Lung (tissue), 12 donors: ENCODE measurements around the gene SRSF9. TPM values are rescaled to one million over a fixed set of nuclear protein-coding genes. Genes with fewer than 3 reads are reported as not detected.

ENCODE experiments used
- ATAC-seq: fragments of 200-7000 bp; cut with Tn5 transposase; one replicate; pipeline ENCODE4 v1.9.1; 2020; ENCODE audit warnings: moderate number of reproducible peaks; ENCODE audit not compliant: insufficient read depth, low FRiP score
- DNase-seq, 3 donors: peaks; one replicate each; pipeline ENCODE4 v3.0.0-alpha.2; 2013 to 2017
- H3K27ac ChIP-seq, 2 donors: one replicate each; pipeline ENCODE4 v1.5.1; 2013; ENCODE audit warnings: mild to moderate bottlenecking in 2 of 2, moderate library complexity in 2 of 2, control low read depth in 1 of 2, inconsistent platforms in 1 of 2, low read depth in 1 of 2, low read length in 1 of 2
- H3K27me3 ChIP-seq, 3 donors: one replicate each; pipeline ENCODE4 v1.5.1; 2013; ENCODE audit warnings: low read length in 2 of 3; ENCODE audit not compliant: control insufficient read depth in 3 of 3, insufficient read depth in 3 of 3
- H3K36me3 ChIP-seq, 4 donors: one replicate each; pipeline ENCODE4 v1.5.1; 2013; ENCODE audit warnings: low read length in 4 of 4, mild to moderate bottlenecking in 1 of 4, moderate library complexity in 1 of 4; ENCODE audit not compliant: control insufficient read depth in 4 of 4, insufficient read depth in 4 of 4
- H3K4me1 ChIP-seq, 5 donors: one replicate each; pipeline ENCODE4 v1.5.1; 2013; ENCODE audit warnings: low read length in 5 of 5, mild to moderate bottlenecking in 2 of 5, moderate library complexity in 1 of 5; ENCODE audit not compliant: control insufficient read depth in 5 of 5, insufficient read depth in 5 of 5
- H3K4me3 ChIP-seq: one replicate; pipeline ENCODE4 v1.5.1; 2013; ENCODE audit warnings: mild to moderate bottlenecking, control low read depth, moderate library complexity
- H3K9ac ChIP-seq, 2 donors: one replicate each; pipeline ENCODE4 v1.5.1; 2013; ENCODE audit warnings: low read length in 2 of 2, control low read depth in 1 of 2; ENCODE audit not compliant: insufficient read depth in 1 of 2
- H3K9me3 ChIP-seq, 4 donors: one replicate each; pipeline ENCODE4 v1.5.1; 2013; ENCODE audit warnings: low read length in 3 of 4, mild to moderate bottlenecking in 1 of 4, moderate library complexity in 1 of 4; ENCODE audit not compliant: control insufficient read depth in 4 of 4, insufficient read depth in 3 of 4
- WGBS, 2 donors: extraction: QIAGEN DNeasy Blood & Tissue Kit; methylation state at CpG; one replicate each; pipeline ENCODE4 v1.1.7; 2013; 5-methylcytosine and 5-hydroxymethylcytosine counted together
- polyA plus RNA-seq, 2 donors: library from polyadenylated mRNA; stranded (reverse); fragments of 200-250 nt; gene quantifications; one replicate each; pipeline ENCODE4 v1.2.1, GENCODE V29; 2013
- total RNA-seq, 2 donors: library from RNA; depleted of rRNA in 1 of 2; stranded (reverse); fragments of >200 nt in 1 of 2; gene quantifications; one replicate each; pipeline ENCODE4 v1.2.1, GENCODE V29; 2014 to 2021
- TF ChIP-seq, protein P1 (sequence below): IDR thresholded peaks from 2 replicates; pipeline ENCODE4 v1.5.1; 2012; ENCODE audit warnings: mild to moderate bottlenecking; ENCODE audit errors: control extremely low read depth, extremely low read depth
- donor health status: control.
- donor health status: control.
- donor health status: Bipolar disorder and iron deficiency.
- donor health status: healthy.
- donor health status: DM: yes; HTN: yes; CAD: no.

The SRSF9 gene
- total and polyA plus RNA-seq, 4 donors = 76.6 to 128 (median 113) TPM

DNA sequence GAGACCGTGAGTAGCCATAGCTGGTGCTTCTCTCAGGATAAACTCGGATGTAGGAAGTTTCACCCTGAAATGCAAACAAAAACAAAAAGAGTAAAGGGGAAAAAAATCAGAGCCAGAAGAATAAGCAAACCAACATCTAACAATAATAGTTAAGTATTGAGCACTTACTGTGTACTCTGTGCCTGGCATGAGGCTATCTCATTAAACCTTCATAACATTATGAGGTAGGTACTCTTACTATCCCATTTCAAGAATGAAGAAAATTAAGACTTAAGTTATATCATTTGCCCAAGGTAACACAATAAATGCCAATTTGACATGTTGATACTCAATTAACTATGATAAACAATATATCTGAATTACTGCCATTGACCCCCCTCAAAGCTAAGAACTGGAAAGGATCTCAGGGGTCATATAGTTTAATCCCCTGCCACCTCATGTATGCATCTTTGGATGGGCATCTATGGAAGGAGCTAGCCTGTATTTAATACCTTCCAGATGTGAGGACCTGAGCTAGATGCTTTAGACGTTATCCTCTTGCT, 7.4 kb downstream of the SRSF9 start:
- no peak for DNase-seq
- 82 to 94% methylated on average over 3 of the region's 3 CpGs for WGBS, 2 donors
- H3K4me3 ChIP-seq = no peak overlapping the region
- no peak for ATAC-seq
- H3K27me3 ChIP-seq = no peaks in the 10 kb centered on the region
- no peaks in the 10 kb centered on the region for H3K9me3 ChIP-seq
- no peak overlapping the region for H3K27ac ChIP-seq
- H3K36me3 ChIP-seq = peaks cover 49 to 75% (median 54%) of the 10 kb centered on the region in 4 donors
- H3K4me1 ChIP-seq = no peaks in the 10 kb centered on the region
- TF ChIP-seq, protein P1, sequence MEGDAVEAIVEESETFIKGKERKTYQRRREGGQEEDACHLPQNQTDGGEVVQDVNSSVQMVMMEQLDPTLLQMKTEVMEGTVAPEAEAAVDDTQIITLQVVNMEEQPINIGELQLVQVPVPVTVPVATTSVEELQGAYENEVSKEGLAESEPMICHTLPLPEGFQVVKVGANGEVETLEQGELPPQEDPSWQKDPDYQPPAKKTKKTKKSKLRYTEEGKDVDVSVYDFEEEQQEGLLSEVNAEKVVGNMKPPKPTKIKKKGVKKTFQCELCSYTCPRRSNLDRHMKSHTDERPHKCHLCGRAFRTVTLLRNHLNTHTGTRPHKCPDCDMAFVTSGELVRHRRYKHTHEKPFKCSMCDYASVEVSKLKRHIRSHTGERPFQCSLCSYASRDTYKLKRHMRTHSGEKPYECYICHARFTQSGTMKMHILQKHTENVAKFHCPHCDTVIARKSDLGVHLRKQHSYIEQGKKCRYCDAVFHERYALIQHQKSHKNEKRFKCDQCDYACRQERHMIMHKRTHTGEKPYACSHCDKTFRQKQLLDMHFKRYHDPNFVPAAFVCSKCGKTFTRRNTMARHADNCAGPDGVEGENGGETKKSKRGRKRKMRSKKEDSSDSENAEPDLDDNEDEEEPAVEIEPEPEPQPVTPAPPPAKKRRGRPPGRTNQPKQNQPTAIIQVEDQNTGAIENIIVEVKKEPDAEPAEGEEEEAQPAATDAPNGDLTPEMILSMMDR = no peak
- H3K9ac ChIP-seq = no peak overlapping the region

DNA sequence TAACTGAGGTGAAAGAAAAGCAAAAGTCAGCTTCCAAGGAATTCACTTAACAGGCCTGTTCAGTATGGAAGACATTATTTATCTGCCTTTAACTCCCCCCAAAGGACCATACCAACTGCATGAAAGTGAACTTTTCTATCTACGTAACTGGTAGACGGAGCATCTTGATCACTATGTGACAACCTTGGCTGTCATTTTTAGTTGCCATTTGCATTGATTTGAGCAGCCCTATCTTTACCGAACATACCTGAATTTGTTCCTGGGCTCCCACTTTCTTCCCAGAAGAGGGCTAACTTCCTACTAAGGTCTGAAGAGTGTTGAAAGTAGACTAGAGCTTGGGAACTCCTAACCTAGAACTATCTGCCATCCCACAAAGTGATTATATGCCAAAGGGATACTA, 9.4 kb downstream of the SRSF9 start:
- ATAC-seq = no peak
- H3K27ac ChIP-seq = no peak overlapping the region
- no peak for DNase-seq
- no peaks in the 10 kb centered on the region for H3K9me3 ChIP-seq
- H3K4me1 ChIP-seq = no peaks in the 10 kb centered on the region
- peaks cover 53 to 77% (median 56%) of the 10 kb centered on the region in 4 donors for H3K36me3 ChIP-seq
- no peak overlapping the region for H3K4me3 ChIP-seq
- no peaks in the 10 kb centered on the region for H3K27me3 ChIP-seq
- 93 to 95% methylated on average over 3 of the region's 3 CpGs for WGBS, 2 donors
- TF ChIP-seq, protein P1 = no peak
- no peak overlapping the region for H3K9ac ChIP-seq

DNA sequence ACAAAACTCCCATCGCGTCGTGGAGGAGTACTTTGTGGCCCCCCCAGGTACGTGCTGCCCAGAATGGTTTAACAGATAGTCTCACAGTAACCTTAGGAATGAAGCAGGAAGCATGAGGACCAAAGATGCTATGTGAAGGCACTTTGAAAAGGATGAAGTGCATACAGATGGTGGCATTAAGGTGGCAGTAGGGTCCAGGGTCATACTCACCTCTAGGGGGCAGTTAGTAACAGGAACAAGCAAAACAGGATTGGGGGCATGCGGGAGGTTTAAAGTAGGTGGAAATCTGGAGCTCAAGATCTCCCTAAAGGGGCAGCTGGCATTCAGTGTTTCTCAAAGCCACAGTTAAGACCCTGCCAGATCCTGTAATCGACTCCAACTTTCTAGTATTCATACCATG, 12.4 kb downstream of the SRSF9 start:
- H3K27ac ChIP-seq = no peak overlapping the region
- 86 to 92% methylated on average over 6 of the region's 6 CpGs for WGBS, 2 donors
- H3K4me1 ChIP-seq = no peaks in the 10 kb centered on the region
- DNase-seq = no peak
- ATAC-seq = no peak
- no peaks in the 10 kb centered on the region for H3K9me3 ChIP-seq
- no peak overlapping the region for H3K4me3 ChIP-seq
- no peaks in the 10 kb centered on the region for H3K27me3 ChIP-seq
- no peak overlapping the region for H3K9ac ChIP-seq
- H3K36me3 ChIP-seq = peaks cover 33 to 61% (median 35%) of the 10 kb centered on the region in 4 donors
- TF ChIP-seq, protein P1 = no peak

DNA sequence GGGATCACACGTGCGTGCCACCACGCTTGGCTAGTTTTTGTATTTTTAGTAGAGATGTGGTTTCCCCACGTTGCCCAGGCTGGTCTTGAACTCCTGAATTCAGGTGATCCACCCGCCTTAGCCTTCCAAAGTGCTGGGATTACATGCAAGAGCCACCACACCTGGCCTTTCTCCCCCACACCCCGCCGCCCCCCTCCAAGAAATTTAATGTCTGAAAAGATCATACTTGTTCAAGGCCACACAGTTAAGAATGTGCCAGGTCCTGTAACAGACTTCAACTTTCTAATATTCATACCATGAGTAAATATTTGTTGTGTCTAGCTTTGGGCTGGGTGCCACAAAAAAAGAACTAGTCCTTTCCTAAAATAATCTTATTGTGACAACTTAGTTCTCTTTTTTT, 14.2 kb downstream of the SRSF9 start:
- Histone ChIP-seq H3K36me3 (peaks cover 20 to 47% (median 27%) of the 10 kb centered on the region in 4 donors), H3K9me3 (no peaks in the 10 kb centered on the region)
- TF ChIP-seq, protein P1 = no peak

More for the DNA sequence above, 14.2 kb downstream of the SRSF9 start:
- Histone ChIP-seq H3K4me1 (no peaks in the 10 kb centered on the region), H3K27ac (no peak overlapping the region), H3K4me3 (no peak overlapping the region), H3K27me3 (no peaks in the 10 kb centered on the region), H3K9ac (no peak overlapping the region)
- WGBS, 2 donors = 92 to 93% methylated on average over 7 of the region's 7 CpGs
- ATAC-seq (no peak), DNase-seq (no peak)
